Mucosa of gallbladder (tissue), 1 donor: ENCODE measurements around the gene KRTAP5-11. TPM values are rescaled to one million over a fixed set of nuclear protein-coding genes. Genes with fewer than 3 reads are reported as not detected.
"Not testable (repeated sequence)": the region's sequence is repeated elsewhere in the genome, so short reads cannot be mapped to it uniquely, and the experiment has no call there.

Source experiments
- DNase-seq: peaks from one replicate; pipeline ENCODE4 v3.0.0-alpha.2; 2020; ENCODE audit warnings: low spot score
- total RNA-seq: library from RNA; stranded (reverse); gene quantifications from one replicate; pipeline ENCODE4 v1.2.1, GENCODE V29; 2021
- donor health status: DM: no; HTN: no; CAD: no.

The KRTAP5-11 gene
- total RNA-seq, 1 donor from 2014 or later, result not detected

- DNase-seq, result no peak
These were observed 27.2 kb downstream of the KRTAP5-11 start for GRCh38 chr11:71555508-71555907.

GRCh38 chr11:71554996-71555395, 27.7 kb downstream of the KRTAP5-11 start:
- no peak for DNase-seq

GRCh38 chr11:71551711-71552110, 31.0 kb downstream of the KRTAP5-11 start:
- DNase-seq, result no peak

DNA sequence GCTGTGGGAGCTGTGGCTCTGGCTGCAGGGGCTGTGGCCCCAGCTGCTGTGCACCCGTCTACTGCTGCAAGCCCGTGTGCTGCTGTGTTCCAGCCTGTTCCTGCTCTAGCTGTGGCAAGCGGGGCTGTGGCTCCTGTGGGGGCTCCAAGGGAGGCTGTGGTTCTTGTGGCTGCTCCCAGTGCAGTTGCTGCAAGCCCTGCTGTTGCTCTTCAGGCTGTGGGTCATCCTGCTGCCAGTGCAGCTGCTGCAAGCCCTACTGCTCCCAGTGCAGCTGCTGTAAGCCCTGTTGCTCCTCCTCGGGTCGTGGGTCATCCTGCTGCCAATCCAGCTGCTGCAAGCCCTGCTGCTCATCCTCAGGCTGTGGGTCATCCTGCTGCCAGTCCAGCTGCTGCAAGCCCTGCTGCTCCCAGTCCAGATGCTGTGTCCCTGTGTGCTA, 33.9 kb downstream of the KRTAP5-11 start:
- DNase-seq, result no peak

GRCh38 chr11:71548120-71548519, 34.6 kb downstream of the KRTAP5-11 start, which contains the start of gene KRTAP5-9:
Gene KRTAP5-9, plus strand, starts transcription at chr11:71548420. Its CDS starts 238 bp downstream, at chr11:71548658.
- DNase-seq, result no peak

DNA sequence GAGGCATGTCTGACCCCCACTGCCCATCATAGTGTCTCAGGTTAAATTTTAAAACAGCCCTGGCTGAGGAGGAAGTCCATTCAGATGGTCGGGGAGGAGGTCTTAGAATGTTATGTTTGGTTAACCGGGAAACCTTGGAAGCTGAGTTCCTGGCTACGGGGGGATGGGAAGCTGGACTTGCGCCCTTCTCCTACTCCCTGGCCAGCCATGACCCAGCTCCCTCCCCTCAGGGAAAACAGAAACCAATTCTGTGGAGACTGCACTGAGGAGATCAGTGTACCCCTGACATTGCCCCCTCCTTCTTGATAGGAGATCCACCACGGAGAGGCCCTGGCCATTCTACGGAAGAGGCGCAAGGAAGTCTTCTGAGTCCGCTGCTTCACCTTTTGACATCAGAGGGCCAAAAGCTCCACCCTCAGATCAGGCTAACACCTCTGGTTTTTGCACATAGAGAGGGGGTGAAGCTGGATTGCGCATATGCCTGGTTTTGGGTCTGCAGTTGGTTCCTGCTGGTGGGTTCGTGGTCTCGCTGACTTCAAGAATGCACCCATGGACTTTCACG, 37.2 kb downstream of the KRTAP5-11 start:
- DNase-seq, result no peak

GRCh38 chr11:71544525-71545214, 38.0 kb downstream of the KRTAP5-11 start:
- DNase-seq, result no peak

DNA sequence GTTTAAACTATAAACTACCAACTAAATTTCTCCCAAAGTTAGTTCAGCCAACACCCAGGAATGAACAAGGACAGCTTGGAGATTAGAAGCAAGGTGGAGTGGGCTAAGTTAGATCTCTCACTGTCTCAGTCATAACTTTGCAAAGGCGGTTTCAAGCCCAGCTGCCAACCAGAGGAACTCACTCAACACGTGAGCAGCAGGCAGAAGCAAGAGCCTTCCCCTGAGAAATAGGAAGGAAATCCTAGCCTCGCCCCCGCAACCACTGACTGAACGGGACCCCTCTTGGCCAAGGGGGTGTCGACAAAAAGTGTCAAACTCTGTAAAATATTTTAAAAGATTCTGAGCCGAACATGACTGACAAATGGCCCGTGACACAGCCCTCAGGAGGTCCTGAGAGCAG, 38.8 kb downstream of the KRTAP5-11 start:
- DNase-seq, result no peak

- DNase-seq, result no peak
These were observed 39.5 kb downstream of the KRTAP5-11 start for GRCh38 chr11:71542879-71543777.

DNA sequence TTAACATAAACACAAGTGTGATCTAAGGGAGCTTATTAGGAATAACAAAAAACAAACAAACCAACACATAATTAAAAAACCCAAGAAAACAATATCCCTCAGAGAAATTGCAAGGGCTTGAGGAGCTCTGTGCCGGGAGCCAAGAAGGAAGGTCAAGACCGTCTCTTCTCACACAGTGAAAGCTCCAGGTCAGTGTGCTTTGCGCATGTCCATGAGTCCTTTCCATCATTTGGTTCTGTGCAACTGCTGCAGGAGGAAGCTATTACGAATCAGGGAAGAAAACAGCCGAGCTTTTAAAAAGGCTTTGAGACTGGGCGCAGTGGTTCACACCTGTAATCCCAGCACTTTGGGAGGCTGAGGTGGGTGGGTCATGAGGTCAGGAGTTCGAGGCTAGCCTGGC, 40.3 kb downstream of the KRTAP5-11 start:
- DNase-seq, result no peak

DNA sequence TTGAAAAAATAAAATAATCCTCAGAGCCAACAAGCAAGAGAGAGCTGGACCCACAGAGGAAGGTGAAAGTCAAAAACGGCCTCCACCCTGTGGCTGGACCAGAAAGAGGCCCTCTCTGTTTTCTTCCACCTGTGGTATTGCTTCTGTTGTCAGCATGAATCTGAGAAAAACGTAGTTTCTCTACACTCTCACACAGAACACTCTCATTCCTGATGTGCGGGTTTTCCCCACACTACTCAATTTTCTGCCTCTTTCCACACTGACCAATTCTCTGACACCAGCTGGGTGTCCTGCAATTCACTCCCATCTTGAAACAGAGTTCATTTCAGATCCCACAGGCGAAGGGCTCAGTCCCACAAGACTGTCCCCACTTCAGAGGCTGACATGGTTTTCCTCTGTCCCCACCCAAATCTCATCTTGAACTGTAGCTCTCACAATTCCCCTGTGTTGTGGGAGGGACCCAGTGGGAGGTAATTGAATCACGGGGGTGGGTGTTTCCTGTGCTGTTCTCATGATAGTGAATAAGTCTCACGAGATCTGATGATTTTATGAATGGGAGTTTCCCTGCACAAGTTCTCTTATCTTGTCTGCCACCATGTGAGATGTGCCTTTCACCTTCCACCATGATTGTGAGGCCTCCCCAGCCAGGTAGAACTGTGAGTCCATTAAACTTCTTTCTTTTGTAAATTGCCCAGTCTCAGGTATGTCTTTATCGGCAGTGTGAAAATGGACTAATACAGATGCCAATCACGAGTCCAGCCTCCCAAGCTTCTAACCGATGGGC, 42.0 kb downstream of the KRTAP5-11 start:
- DNase-seq, result not testable (repeated sequence)

GRCh38 chr11:71539971-71540370, 42.7 kb downstream of the KRTAP5-11 start:
- DNase-seq, result not testable (repeated sequence)

DNA sequence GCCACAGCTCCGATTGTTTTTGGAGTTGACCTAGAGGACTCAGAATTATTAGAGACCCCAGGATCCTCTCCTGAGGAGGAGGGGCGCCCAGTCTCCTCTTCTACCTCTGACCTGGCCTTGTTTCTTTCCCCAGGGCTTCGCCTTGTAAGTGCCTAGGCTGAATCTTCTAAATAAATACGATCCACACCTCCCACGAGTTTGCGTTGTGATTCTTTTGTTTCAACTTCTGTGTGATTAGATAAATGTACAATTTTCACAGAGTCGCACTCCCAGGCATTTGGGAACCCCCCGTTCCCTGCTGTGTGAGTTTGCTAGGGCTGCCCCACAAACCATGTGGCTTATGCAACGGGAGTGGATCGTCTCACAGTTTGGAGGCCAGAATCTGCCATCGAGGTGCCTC, 43.7 kb downstream of the KRTAP5-11 start:
- no peak for DNase-seq

DNA sequence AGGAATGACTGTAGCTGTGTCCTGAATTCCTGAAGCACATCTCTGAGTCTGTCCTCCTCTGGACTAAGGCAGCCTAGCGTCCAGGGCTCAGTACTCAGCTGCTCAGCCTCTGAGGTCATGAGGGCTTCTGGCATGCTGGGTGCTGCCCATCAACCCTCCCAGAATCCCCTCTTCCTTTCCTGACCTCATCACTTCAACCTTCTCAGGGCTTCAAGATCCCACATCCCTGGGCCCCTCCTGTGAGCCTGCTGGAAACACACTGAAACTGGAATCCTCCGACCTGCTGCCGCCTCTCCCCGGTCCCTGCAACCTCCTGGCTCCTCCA, 44.0 kb downstream of the KRTAP5-11 start:
- no peak for DNase-seq

- not testable (repeated sequence) for DNase-seq
These were observed 44.6 kb downstream of the KRTAP5-11 start, which contains the start of gene KRTAP5-8 for GRCh38 chr11:71537977-71538665. Gene KRTAP5-8, plus strand, starts transcription at chr11:71538025. Its CDS starts 31 bp downstream, at chr11:71538056.

- no peak for DNase-seq
These were observed 45.1 kb downstream of the KRTAP5-11 start for GRCh38 chr11:71537537-71537936.

- DNase-seq, result no peak
These were observed 46.9 kb downstream of the KRTAP5-11 start for GRCh38 chr11:71535825-71536224.

DNA sequence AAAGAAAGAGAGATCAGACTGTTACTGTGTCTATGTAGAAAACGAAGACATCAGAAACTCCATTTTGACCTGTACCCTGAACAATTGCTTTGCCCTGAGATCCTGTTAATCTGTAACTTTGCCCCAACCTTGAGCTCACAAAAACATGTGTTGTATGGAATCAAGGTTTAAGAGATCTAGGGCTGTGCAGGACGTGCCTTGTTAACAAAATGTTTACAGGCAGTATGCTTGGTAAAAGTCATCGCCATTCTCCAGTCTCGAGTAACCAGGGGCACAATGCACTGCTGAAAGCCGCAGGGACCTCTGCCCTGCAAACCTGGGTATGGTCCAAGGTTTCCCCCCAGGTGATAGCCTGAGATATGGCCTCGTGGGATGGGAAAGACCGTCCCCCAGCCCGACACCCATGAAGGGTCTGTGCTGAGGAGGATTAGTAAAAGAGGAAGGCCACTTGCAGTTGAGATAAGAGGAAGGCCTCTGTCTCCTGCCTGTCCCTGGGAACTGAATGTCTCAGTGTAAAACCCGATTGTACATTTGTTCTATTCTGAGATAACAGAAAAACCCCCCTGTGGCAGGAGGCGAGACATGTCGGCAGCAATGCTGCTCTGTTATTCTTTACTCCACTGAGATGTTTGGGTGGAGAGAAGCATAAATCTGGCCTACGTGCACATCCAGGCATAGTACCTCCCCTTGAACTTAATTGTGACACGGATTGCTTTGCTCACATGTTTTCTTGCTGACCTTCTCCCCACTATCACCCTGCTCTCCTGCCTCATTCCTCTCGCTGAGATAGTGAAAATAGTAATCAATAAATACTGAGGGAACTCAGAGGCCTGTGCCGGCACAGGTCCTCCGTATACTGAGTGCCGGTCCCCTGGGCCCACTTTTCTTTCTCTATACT, 47.7 kb downstream of the KRTAP5-11 start:
- peak; percentile 46 for DNase-seq

- DNase-seq, result no peak
These were observed 50.6 kb downstream of the KRTAP5-11 start for GRCh38 chr11:71532036-71532610.
